HG03060 (cell line): ENCODE results near the gene ANGPTL1.

Experiments
- ATAC-seq: cut with Tn5 transposase; IDR thresholded peaks from one replicate; pipeline ENCODE4 v1.9.1; 2021; ENCODE audit warnings: low read depth, moderate number of reproducible peaks; ENCODE audit not compliant: unreplicated experiment

The ANGPTL1 gene, protein sequence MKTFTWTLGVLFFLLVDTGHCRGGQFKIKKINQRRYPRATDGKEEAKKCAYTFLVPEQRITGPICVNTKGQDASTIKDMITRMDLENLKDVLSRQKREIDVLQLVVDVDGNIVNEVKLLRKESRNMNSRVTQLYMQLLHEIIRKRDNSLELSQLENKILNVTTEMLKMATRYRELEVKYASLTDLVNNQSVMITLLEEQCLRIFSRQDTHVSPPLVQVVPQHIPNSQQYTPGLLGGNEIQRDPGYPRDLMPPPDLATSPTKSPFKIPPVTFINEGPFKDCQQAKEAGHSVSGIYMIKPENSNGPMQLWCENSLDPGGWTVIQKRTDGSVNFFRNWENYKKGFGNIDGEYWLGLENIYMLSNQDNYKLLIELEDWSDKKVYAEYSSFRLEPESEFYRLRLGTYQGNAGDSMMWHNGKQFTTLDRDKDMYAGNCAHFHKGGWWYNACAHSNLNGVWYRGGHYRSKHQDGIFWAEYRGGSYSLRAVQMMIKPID

DNA sequence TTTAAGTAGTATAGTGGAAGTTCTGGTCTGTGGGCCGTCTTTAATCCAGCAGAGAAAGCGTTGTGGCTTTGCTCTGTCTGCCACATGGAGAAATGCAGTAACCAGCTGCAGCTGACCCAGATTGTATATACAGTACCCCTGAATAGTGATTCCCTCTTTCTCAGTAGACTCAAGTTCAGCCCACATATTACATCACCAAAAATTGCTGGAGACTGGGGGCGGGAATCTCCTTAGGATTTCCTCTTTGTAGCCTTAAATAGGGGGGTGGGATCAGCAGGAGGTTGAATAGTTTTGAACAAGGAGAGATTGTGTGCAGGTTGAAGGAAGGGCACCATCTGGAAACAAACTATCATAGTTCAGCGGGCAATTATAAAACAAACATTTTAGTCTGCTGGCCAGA is at the start of gene ANGPTL1:
ANGPTL1 (minus strand) TSS at position 134 of the 400 bp plus-strand sequence. CDS start 5,301 bp downstream, outside the sequence.
- ATAC-seq: no peak

DNA sequence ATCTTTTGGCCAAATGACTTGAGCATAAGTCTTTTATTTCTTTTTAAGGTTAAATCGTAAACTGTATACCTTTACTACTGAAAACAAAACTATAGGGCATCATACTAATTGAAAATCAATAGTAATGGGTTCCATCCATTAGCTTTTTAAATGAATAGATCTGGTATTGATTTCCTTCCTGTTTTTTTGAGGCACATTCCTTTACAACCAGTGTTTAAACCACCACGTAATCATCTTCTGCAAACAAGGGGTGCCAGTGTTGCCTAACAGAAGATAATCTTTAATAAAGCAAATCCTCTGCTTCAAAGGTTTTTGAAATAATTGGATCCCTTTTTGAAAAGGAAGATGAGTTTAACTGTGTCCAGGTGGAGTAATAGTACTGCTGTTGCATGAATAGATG is 48.7 kb upstream of the ANGPTL1 start:
- ATAC-seq: no peak

DNA sequence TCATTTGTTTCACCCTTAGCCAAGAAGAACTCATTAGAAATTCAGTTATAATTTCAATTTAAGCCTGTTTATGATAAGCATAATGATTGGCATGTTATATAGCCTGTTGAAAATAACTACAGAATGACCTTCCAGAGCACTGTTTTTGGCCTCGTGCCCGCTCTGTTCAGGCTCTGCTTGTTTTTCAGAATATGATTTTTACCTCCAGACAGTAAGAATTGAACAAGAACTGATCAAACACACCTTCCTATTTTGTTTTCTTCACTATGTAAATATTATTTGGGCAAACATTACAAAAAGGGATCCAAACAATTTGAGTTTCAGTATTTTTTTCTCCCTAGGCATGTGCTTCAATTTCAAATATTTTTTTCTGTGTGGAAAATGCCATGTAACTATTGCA is 48.1 kb upstream of the ANGPTL1 start:
- ATAC-seq: no peak

- no peak for ATAC-seq
Measured at GRCh38 chr1:178918308-178918707, 47.4 kb upstream of the ANGPTL1 start.

DNA sequence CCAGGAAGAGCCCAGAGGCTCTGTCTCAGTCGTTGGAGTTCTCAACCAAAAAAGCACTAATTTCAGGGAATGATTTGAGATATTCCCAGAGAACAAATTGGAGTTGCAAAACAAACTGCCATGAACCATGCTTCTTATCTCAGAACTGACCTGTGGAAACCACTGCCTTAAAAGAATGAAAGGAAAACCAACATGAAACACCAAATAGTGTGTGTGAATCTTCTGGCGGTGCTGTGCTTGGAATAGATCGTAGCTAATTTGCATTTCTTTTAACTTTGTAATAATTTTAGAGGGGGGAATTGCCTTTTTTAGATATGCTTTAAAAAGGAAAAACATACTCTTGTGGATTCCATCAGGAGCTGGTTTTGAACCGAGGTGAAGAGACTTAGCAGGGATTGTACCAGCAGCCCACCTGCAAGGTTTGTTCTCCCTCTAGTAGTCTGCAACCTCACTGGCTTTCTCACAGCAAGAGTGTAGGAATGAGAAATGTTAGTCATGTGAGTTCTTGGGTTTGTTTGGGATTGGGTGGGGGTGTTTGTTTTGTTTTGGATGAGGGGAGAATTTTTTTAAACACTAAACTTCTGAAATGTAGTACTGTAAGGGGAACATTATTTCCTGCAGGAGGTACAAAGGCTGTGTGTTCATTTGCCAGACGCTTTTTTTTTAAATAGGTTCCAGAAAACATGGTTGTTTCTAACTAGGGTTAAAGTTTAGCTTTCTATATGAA is 45.7 kb upstream of the ANGPTL1 start:
- ATAC-seq: no peak

DNA sequence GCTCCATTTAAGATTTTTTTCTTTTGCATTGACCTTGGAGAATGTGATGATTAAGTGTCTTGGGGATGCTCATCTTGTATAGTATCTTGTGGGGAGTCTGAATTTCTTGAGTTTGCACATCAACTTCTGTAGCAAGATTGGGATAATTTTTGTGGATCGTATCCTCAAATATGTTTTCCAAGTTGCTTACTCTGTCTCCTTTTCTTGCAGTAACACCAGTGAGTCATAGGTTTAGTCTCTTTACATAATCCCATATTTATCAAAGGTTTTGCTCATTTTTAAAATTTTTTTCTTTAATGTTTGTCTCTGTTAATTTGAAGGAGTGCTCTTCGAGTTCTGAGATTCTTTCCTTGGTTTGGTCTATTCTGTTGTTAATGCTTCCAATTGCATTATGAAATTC is 41.7 kb upstream of the ANGPTL1 start:
- no peak for ATAC-seq

GRCh38 chr1:178910023-178910422 is 39.1 kb upstream of the ANGPTL1 start:
- no peak for ATAC-seq

GRCh38 chr1:178908358-178908757 is 37.5 kb upstream of the ANGPTL1 start:
- ATAC-seq: no peak

- no peak for ATAC-seq
Measured at GRCh38 chr1:178901482-178902125, 30.7 kb upstream of the ANGPTL1 start.

GRCh38 chr1:178899402-178899801 is 28.5 kb upstream of the ANGPTL1 start:
- no peak for ATAC-seq

GRCh38 chr1:178898401-178898800 is 27.5 kb upstream of the ANGPTL1 start:
- no peak for ATAC-seq

DNA sequence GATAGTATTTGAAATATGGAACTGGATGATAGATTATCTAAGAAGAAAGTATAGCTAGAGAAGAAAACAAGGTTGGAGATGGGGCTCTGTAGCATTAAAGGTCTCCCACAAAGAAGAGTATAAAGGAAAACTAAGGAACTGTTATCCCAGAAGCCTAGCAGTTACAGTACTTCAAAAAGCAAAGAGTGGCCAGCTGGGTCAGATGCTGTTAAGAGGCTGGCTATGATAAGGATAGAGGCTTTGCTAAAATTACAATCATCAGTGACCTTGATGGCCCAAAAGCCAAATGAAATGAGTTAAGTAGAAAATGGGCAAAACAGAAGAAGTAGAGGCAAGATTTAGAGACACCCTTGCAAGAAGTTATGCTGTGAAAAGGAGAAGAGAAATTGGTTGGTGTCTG is 25.1 kb upstream of the ANGPTL1 start:
- ATAC-seq: no peak

DNA sequence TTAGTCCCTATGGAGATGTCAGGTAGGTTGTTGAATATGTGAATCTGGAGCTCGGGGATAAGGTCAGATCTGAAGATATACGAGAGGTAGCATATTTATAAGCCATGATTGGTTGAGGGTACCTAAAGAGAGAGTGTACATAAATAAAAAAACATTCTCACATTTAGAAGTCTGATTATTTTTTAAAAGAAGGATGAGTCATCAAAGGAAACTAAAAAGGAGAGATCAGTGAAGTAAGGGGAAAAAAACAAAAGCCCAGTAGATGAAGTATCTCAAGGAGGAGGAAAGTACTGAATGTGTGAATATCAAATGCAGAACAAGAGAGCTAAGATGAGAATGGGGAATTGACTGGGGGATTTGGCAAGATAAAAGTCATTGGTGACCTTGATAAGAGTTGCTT is 15.7 kb upstream of the ANGPTL1 start:
- no peak for ATAC-seq

GRCh38 chr1:178885869-178886268 is 15.0 kb upstream of the ANGPTL1 start:
- ATAC-seq: no peak

DNA sequence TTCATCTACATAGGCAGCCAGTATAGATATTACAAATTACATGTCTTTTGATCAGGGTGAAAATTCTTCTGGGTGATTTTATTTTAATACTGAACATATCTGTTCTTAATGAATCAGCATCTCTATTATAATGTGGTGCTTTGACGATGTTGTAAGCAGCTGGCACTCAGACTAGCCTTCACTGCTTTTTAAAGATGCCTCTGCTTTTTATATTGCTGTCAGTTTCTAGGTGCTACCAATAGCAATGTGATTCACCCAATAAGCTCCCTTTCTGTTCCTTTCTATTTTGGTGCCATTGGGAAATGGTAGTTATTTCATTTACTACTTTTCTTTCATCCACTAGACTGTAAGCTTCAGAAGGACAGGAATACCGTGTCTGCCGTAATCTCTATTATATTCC is 11.1 kb upstream of the ANGPTL1 start:
- ATAC-seq: no peak

GRCh38 chr1:178877896-178878295 is 7.0 kb upstream of the ANGPTL1 start:
- ATAC-seq: no peak

DNA sequence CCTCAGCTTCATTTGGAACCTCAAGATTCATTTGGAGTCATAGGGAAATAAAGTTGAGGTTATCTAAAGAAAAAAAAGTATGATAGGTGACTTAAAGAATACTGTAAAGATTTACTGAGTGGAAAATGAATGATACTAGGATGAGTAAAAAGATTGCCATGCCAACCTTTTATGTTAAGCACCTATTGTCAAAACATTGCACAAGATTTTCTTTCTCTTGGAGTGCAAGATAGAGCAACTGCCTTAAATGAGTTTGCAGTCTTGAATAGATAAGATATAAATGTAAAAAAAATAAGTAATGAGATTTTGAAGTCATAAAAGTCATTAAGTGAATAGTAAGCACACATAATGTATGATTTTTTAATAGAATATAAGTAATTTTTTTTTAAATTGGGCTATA is 5.1 kb upstream of the ANGPTL1 start:
- ATAC-seq: no peak

GRCh38 chr1:178874966-178875365 is 4.1 kb upstream of the ANGPTL1 start:
- ATAC-seq: no peak

DNA sequence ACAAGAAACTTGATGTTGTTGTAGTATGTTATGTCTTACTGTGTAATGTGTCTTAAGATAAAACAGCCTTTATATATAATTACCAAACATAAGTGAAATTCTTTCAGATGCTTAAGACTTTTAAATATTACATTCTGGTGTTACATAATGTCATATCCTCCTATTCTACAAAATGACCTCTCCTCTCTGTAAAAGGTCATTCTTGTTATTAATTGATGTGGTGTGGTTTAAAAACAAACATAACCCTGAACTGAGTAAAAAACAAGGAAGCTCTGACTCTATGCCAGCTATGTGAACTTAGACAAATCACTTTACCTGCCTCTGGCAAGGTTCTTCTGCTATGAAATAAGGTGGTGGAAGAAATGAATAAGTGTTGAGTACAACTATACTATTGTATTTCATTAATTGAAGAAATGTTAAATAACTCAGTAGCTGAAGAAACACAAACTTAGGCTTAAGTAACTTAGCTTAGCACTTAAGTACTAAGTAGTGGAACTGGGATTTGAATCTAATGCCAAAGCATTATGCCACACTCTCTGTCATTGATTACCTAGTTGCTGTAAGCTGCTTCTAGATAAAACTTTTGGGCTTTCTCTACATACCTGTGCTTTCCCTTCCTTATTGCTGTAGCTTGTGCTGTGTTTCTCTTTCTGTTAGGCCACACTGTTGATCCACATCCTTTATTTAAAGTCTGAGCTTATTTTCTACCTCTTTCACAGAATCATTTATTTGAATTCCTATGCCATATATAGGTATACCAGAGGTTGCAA is 859 bp upstream of the ANGPTL1 start:
- no peak for ATAC-seq

- no peak for ATAC-seq
Measured at GRCh38 chr1:178870221-178870620, 656 bp downstream of the ANGPTL1 start.
